GM12874 (cell line): ENCODE results near the gene HOXB6.

ENCODE experiments used
- TF ChIP-seq, protein P1 (sequence below): IDR thresholded peaks from 2 replicates; pipeline ENCODE4 v1.5.1; 2011; ENCODE audit warnings: low read depth, mild to moderate bottlenecking, control low read depth, low read length, moderate library complexity; ENCODE audit not compliant: insufficient read depth

HOXB6 gene

DNA sequence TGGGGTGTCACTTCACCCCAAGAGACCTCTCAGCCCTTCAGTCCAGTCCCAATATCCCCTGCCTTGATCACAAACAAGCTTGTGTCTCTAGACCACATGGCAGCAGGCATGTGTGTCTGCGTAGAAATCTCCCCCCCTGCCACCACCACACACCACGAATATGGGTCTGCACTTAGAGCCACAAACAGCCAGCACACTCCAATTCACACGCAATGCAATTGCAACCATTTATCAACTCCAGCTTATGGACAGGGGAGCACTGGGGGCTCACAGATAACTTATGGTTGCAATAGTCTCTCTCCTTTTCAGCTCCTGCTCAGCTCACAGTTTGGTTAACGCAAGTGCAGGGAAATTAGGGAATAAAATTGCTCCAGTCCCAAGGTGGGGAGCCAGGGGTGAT is 18.8 kb upstream of the HOXB6 start:
- TF ChIP-seq, protein P1, sequence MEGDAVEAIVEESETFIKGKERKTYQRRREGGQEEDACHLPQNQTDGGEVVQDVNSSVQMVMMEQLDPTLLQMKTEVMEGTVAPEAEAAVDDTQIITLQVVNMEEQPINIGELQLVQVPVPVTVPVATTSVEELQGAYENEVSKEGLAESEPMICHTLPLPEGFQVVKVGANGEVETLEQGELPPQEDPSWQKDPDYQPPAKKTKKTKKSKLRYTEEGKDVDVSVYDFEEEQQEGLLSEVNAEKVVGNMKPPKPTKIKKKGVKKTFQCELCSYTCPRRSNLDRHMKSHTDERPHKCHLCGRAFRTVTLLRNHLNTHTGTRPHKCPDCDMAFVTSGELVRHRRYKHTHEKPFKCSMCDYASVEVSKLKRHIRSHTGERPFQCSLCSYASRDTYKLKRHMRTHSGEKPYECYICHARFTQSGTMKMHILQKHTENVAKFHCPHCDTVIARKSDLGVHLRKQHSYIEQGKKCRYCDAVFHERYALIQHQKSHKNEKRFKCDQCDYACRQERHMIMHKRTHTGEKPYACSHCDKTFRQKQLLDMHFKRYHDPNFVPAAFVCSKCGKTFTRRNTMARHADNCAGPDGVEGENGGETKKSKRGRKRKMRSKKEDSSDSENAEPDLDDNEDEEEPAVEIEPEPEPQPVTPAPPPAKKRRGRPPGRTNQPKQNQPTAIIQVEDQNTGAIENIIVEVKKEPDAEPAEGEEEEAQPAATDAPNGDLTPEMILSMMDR = no peak

DNA sequence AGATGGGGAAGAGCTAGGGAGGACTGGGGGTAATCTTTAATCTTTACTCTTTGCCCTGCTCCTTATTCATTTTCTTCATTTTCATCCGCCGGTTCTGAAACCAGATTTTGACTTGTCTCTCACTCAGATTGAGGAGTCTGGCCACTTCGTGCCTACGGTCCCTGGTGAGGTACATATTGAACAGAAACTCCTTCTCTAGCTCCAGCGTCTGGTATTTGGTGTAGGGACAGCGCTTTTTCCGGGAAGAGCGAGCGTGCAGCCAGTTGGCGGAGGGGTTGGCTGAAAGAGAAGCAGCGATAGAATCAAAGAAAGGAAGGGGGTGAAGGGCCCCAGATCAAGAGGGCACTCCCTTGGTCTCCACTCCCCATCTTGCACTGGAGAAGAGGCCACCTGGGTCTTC is 18.1 kb upstream of the HOXB6 start:
- TF ChIP-seq, protein P1 = no peak

DNA sequence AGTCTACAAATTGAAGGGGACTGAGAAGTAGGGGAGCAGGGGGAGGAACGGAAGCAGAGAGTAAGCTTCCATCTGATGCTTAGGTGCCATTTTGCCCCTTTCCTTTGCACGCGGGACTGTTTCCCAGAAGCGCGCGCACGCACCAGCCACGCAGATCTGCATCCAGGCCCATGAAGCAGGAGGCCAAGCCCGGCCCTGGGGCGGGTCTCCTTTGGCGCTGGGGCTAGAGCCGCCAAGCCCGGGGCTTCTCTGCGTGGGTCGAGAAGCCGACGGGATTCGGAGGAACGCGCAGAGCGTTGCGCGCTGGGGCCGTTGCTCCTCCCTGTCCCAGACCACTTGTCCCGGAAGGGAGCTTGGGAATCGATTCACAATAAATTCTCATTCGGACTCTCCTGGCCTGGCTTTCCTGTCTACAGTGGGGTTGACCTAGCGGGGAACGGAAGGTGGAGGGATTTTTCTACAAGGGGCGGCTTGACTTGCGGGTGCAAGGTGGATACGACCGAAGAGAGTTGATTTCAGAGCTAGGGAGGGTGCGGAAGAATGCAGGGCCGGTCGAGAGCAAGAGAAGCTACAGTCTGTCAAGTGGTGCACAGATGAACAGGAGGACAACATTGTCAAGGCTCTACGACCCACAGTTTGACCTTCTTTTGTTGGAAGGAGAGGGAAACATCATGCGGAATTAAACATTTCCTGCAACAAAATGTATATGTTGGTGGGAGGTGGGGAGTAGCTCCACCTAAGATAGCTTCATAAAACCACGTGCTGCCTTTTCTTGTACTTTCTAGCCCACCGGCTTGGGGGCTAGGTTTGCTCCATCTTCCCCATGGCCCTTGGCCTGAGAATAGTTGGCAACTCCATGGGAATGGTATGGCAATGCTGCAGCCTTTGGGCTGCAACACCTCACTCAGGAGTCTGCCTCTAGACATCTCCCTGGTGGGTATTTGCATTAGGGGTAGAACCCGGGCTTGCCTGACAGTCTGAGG is 16.9 kb upstream of the HOXB6 start:
- TF ChIP-seq, protein P1 = no peak

DNA sequence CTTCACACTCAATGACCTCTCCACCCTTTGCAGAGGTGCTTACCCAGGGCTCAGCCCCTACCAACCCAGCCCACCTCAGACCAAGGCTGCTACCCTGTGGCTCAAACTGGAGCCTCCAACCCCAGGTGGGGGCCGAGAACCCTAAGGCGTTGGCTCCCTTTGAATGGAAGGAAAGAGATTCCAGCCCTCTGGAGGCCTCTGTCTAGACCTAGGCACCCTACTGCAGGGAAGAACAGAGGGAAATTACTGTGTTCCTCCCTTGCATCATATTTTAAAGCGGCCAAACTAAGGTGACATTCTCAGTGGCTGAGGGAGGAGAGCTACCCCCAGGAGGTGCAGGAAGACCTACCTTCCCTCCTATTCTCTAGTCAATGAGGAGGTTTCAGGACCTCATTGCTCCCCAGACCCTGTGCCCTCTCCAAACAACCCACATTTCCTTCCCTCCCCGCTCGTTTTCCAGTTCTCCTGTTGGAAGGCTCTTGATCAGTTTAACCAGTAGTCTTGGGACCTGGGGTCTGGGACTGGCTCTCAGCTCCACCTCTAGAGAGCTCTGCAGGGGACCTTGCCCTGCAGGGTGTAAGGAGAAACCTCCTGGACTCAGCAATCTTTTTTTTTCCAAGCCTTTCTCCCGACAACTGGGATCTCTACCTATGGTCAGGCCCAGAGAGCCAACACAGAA is 15.8 kb upstream of the HOXB6 start:
- TF ChIP-seq, protein P1 = no peak

DNA sequence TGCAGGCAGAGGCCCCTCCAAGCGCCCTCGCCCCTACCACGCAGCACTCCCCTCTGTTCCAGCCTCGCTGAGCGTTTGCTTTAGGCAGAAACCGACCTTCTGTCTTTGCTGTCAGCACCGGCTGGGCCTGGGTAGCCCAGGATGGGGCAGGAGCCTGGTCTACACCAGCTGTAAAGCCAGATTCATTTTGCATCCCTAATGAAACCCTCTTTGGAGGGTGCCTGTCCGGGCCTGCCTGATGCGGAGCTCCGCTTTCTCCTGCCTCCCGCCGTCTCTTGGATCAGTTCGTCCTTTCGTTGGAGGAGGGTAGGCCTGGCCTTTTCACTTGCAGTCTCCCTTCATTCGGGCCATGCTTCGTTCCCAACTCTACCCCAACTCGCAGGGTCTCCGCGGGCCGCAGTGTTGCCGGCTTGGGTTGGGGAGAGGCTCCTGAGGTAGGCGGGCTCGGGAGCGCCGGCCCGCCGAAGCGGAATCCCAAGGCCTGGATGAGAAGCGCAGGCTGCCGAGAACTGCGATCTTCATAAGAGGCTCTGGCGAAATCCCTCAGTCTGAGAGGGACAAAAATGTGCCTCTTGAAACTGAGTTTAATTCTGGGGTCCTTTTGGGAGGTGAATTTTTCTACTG is 15.2 kb upstream of the HOXB6 start:
- TF ChIP-seq, protein P1 = no peak

DNA sequence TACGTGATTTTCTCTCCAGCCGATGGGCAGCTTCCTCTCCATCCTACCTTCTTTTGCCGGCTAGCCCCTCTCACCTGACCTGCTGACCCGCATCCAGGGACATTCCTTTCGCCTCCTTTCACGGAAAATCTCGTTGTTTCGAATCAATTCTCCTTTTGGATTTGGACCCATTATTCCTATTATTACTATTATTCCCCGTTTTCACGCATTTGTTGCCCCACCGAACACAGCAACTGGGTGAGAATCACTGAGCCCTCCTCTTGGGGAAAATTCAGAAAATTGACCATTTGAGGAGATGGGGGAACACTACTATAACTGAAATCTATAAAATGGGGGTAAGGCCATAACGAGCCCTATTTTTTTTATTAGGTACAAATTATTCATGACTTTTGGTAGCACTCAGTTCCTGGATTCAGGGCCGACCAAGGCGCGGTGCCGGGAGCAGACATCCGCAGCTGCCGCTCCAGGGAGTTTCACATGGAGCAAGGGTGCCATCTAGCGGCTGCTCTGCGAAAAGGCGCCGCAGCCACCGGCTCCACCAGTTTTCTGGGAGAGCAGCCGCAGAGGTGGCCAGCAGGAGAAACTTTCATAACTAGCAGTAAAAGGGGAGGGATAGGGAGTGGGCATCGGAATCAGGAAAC is 13.6 kb upstream of the HOXB6 start:
- TF ChIP-seq, protein P1 = peak; percentile 91
